HEK293T (cell line): ENCODE measurements around the gene IQSEC1.

Experiments used
- ARNT ChIP-seq: fragments of 450-650 bp; IDR thresholded peaks from 2 replicates; pipeline ENCODE4 v1.6.1; 2017; ENCODE audit warnings: mild to moderate bottlenecking
- BHLHE40 ChIP-seq: fragments of 450-650 bp; IDR thresholded peaks from 2 replicates; pipeline ENCODE4 v1.6.1; 2016; ENCODE audit warnings: mild to moderate bottlenecking, moderate library complexity, borderline replicate concordance
- CTBP1 ChIP-seq: fragments of 450-650 bp; IDR thresholded peaks from 2 replicates; pipeline ENCODE4 v1.6.1; 2016; ENCODE audit warnings: borderline replicate concordance
- FOXK2 ChIP-seq: fragments of 450-650 bp; IDR thresholded peaks from 2 replicates; pipeline ENCODE4 v1.6.1; 2016; ENCODE audit warnings: mild to moderate bottlenecking
- FOXM1 ChIP-seq: fragments of 450-650 bp; IDR thresholded peaks from 2 replicates; pipeline ENCODE4 v1.6.1; 2017; ENCODE audit warnings: mild to moderate bottlenecking, borderline replicate concordance
- HDGF ChIP-seq: fragments of 450-650 bp; IDR thresholded peaks from 2 replicates; pipeline ENCODE4 v1.6.1; 2017; ENCODE audit warnings: antibody characterized with exemption, borderline replicate concordance
- L3MBTL2 ChIP-seq: fragments of 450-650 bp; conservative IDR thresholded peaks from 2 replicates; pipeline ENCODE4 v1.6.1; 2016; ENCODE audit warnings: mild to moderate bottlenecking
- LEF1 ChIP-seq: fragments of 450-650 bp; IDR thresholded peaks from 2 replicates; pipeline ENCODE4 v1.6.1; 2017; ENCODE audit warnings: mild to moderate bottlenecking, borderline replicate concordance
- SP1 ChIP-seq: fragments of 450-650 bp; IDR thresholded peaks from 2 replicates; pipeline ENCODE4 v1.6.1; 2017
- SUZ12 ChIP-seq: fragments of 450-650 bp; IDR thresholded peaks from 2 replicates; pipeline ENCODE4 v1.6.1; 2016; ENCODE audit warnings: mild to moderate bottlenecking
- TARDBP ChIP-seq: fragments of 450-650 bp; IDR thresholded peaks from 2 replicates; pipeline ENCODE4 v1.6.1; 2016
- ZNF384 ChIP-seq: fragments of 450-650 bp; IDR thresholded peaks from 2 replicates; pipeline ENCODE4 v1.6.1; 2016

DNA sequence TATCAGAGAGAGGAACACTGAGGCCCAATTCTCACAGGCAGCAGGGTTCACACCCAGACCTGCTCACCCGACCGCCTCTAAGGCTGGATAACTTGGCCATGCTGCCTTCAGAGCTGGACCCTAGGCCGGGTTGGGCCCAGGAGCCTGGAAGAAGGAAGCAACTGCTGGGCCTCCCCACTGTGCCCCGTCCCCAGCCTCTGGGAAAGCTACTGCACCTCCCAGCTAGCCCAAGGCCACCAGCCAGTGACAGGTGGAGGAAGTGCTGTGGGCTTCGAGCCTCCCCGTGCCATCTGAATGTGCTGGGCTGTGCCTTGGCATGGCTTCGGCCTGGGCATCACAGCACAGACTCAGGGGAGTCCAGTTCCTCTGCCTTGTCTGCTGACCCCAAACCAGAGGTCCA lies 169.3 kb downstream of the IQSEC1 start:
- TF ChIP-seq FOXM1 (no peak), TARDBP (no peak), SP1 (no peak), HDGF (no peak), FOXK2 (no peak), BHLHE40 (no peak), CTBP1 (no peak), SUZ12 (no peak), L3MBTL2 (no peak), ARNT (no peak), ZNF384 (no peak), LEF1 (no peak)
